HG02973 (cell line): ENCODE data around the gene BMP8A.
A peak's percentile ranks its signal among the peaks of the same experiment; 100 is the strongest.
"Not testable (repeated sequence)": the region's sequence is repeated elsewhere in the genome, so short reads cannot be mapped to it uniquely, and the experiment has no call there.

Source experiments
- ATAC-seq: cut with Tn5 transposase; IDR thresholded peaks from one replicate; pipeline ENCODE4 v1.9.1; 2021; ENCODE audit warnings: moderate library complexity; ENCODE audit not compliant: unreplicated experiment

Gene BMP8A

GRCh38 chr1:39491146-39491921 lies at the start of gene BMP8A:
TSS of gene BMP8A (plus strand) at chr1:39491636. CDS start at chr1:39491992, 356 bp downstream.
- ATAC-seq = peak; percentile 75

- no peak for ATAC-seq
These were observed 49.6 kb upstream of the BMP8A start for GRCh38 chr1:39441797-39442196.

- ATAC-seq = no peak
These were observed 45.9 kb upstream of the BMP8A start for GRCh38 chr1:39445573-39445972.

GRCh38 chr1:39446986-39447567 lies 44.4 kb upstream of the BMP8A start:
- no peak for ATAC-seq

- ATAC-seq = not testable (repeated sequence)
These were observed 41.4 kb upstream of the BMP8A start for GRCh38 chr1:39450041-39450440.

GRCh38 chr1:39450956-39451606 lies 40.4 kb upstream of the BMP8A start:
- ATAC-seq = no peak

GRCh38 chr1:39452081-39452480 lies 39.4 kb upstream of the BMP8A start:
- no peak for ATAC-seq

- ATAC-seq = no peak
These were observed 38.9 kb upstream of the BMP8A start for GRCh38 chr1:39452540-39452939.

- no peak for ATAC-seq
These were observed 37.8 kb upstream of the BMP8A start for GRCh38 chr1:39453603-39454002.

GRCh38 chr1:39458991-39459390 lies 32.4 kb upstream of the BMP8A start:
- no peak for ATAC-seq

- no peak for ATAC-seq
These were observed 29.4 kb upstream of the BMP8A start for GRCh38 chr1:39462074-39462473.

GRCh38 chr1:39466413-39467107 lies 24.9 kb upstream of the BMP8A start:
- ATAC-seq = no peak

GRCh38 chr1:39467108-39467720 lies 24.2 kb upstream of the BMP8A start:
- not testable (repeated sequence) for ATAC-seq

GRCh38 chr1:39469150-39469549 lies 22.3 kb upstream of the BMP8A start:
- ATAC-seq = no peak

- no peak for ATAC-seq
These were observed 21.4 kb upstream of the BMP8A start for GRCh38 chr1:39470040-39470439.

GRCh38 chr1:39472826-39473225 lies 18.6 kb upstream of the BMP8A start:
- ATAC-seq = no peak

GRCh38 chr1:39473324-39473723 lies 18.1 kb upstream of the BMP8A start:
- ATAC-seq = no peak

- no peak for ATAC-seq
These were observed 16.6 kb upstream of the BMP8A start for GRCh38 chr1:39474810-39475209.

- not testable (repeated sequence) for ATAC-seq
These were observed 15.9 kb upstream of the BMP8A start for GRCh38 chr1:39475551-39475950.

GRCh38 chr1:39478126-39478915 lies 13.1 kb upstream of the BMP8A start:
- ATAC-seq = no peak
